Amygdala (tissue), 56 donors: Measurements from ENCODE around the gene USP22.
A peak's percentile ranks its signal among the peaks of the same experiment; 100 is the strongest.

Experiments used
- DNase-seq, 56 donors: peaks; one replicate each; lab custom pipeline; 2025; lab: John Stamatoyannopoulos, UW

USP22 gene

DNA sequence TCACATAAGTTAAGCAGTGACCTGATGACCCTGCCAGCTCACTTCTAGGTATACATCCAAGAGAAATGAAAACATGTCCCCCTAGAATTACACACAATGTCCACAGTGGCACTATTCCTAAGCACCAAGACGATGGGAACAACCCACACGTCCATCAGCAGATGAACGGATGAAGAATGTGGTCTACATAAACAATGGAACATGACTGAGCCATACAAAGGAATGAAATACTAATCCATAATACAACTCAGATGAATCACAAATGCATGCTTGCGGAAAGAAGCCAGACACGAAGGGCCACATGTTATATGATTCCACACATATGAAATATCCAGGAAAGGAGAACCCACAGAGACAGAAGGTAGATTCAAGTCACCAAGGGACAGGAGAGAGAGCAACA lies 17.4 kb downstream of the USP22 start:
- no peak for DNase-seq

GRCh38 chr17:21024024-21024423 lies 18.8 kb downstream of the USP22 start:
- no peak for DNase-seq

- DNase-seq: no peak
Measured at GRCh38 chr17:21021208-21021803, 21.5 kb downstream of the USP22 start.

GRCh38 chr17:21020622-21021021 lies 22.2 kb downstream of the USP22 start:
- DNase-seq: no peak

GRCh38 chr17:21019976-21020586 lies 22.7 kb downstream of the USP22 start:
- DNase-seq: peak in 25 of 56 donors; percentile 11 to 77 (median 47)

DNA sequence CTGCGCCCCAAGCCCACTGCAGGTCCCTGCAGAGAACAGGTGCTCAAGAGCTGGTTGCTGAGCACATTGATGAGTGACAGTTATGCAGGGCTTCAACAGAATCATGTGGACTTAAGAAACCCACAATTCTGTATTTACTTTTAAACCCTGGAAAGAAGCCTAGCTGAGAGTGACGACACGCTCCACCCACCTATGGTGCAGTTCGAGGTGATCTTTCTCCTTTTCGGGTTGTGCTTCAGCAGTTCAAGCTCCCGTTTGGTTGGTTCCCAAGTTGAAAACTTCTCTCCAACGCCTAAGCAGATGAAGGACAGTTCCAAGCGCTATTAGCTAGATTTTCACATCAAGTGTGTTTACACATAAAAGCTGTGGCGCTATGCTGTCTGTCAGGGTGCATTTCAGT lies 23.9 kb downstream of the USP22 start:
- no peak for DNase-seq

DNA sequence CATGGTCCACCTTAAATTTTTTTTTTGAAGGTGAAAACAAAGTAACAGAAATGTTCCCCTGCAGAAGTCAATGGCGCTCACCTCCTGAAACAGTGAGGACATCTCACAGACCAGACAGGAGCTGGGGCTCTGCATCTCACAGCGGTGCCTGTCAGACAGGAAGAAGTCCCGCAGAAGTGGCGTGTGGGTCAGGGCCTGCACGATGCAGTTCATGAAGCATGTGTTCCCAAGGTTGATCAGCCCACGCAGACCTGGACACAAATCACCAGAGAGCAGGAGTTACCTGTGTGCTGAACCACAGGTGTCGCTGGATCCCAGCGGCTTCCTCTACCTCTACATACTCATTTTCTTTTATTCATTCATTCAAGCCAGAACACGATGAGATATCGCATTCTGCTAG lies 24.9 kb downstream of the USP22 start:
- no peak for DNase-seq

GRCh38 chr17:21017256-21017655 lies 25.6 kb downstream of the USP22 start:
- DNase-seq: no peak

DNA sequence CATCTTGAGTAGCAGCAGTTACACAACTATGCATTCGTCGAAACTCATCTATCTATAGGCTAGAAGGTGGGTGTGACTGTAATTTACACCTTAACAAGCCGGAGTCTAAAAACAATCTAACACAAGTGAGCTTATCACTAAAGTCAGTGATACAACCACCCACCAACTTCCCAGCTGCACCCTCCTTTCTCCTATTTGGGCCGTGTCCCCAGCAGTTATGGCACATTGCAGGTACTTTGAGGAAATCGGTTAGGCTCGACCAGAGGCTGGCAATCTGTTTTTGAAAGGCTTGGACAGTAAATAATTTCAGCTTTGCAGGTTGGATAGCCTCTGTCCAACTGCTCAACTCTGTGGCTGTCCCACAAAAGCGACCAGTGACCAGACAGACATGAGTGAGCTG lies 26.0 kb downstream of the USP22 start:
- no peak for DNase-seq

GRCh38 chr17:21015564-21015963 lies 27.2 kb downstream of the USP22 start:
- no peak for DNase-seq

DNA sequence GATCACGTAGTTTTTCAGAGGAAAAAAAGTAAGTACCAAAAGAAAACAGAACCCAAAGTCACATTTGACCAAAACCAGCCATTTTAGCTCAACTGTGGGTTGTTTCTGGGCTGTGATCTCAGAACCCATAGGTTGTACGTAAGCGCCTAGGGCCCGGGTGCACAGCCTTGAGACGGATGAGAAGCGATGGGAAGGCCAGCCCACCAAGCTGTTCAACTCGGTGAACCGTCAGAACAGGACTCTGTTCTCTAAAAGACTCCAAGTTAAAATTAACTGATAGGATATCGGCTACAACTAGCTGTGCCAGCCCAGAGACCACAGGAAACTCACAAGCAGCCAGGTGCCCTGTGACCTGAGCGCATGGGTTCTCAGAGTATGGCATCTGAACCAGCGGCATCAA lies 28.3 kb downstream of the USP22 start:
- DNase-seq: no peak

DNA sequence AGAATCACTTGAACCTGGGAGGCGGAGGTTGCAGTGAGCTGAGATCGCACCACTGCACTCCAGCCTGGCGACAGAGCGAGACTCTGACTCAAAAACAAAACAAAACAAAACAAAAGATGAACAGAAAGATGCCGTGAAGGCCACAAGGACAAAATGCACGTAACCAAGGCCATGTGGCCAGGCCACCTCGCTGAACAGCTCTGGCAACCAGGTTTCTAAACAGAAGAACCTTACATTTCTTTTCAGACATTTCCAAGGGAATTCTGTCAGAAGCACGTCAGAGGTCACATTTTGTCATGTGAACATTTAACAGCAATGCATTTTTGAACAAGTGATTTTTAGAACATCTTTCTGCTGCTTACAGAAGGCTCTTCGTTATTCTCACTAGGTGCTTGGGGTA lies 28.8 kb downstream of the USP22 start:
- no peak for DNase-seq

- no peak for DNase-seq
Measured at GRCh38 chr17:21012736-21013135, 30.1 kb downstream of the USP22 start.

DNA sequence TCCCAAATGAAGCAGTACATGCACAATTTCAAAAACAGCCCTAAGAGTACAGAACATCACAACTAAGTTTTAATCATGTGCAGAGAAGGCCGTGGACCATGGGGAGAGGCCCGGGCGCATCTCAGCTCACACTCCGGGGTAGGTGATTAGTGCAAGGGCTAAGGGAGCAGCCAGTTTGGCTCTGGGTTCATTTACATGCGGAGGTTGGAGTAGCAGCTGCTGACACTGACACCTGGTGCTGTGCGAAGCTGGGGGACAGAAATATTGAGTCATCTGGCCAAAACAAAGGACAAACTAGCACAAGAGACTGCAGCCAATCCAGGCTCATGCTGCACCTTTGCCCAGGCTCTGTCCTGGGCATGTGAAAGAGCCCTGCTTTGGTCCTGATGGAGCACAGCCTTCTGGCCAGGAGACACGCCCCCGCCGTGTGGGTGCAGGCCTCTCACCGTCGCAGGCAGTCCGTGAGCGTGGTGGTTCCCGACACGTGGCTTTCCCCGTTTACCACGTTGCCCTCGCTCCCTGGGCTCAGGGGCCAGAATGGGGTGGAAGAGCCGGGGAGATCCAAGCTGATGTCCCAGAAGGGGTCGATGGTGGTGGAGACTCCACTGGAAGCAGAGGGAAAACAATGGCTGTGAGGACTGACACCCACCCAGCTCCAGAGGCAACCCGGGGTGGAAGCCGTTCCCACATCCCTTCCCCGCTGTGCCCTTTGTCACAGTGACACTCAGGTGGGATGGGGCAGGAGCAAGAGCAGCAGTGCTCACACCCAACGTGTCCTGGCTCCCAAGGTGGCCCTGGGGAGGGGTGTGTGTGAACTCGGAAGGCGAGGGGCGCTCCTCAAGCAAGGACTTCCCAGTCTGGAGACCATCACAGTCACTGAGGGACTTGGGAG lies 31.9 kb downstream of the USP22 start:
- no peak for DNase-seq

GRCh38 chr17:21008992-21009671 lies 33.7 kb downstream of the USP22 start:
- no peak for DNase-seq

- no peak for DNase-seq
Measured at GRCh38 chr17:21008160-21008915, 34.5 kb downstream of the USP22 start.

GRCh38 chr17:21007646-21008045 lies 35.2 kb downstream of the USP22 start:
- peak in 15 of 56 donors; percentile 23 to 76 (median 50) for DNase-seq

DNA sequence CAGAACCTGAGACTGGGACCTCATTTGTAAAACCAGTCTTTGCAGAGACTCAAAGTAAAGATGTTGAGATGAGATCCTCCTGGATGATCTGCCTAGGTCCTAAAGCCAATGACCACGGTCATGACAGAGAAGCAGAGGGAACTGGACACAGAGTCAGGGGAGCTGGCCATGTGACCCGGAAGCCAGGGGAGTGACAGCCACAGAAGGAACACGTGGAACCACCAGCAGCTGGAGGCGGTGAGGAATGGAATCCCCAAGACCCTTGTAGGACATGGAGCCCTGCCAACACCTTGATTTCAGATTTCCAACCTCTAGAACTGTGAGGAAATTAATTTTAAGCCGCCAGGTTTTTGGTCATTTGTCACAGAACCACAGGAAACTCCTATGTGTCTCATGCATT lies 37.0 kb downstream of the USP22 start:
- DNase-seq: no peak

- DNase-seq: no peak
Measured at GRCh38 chr17:21005367-21005766, 37.4 kb downstream of the USP22 start.
